Right atrium auricular region (tissue), 2 donors: ENCODE data around the gene EXOC3. TPM values are rescaled to one million over a fixed set of nuclear protein-coding genes. Genes with fewer than 3 reads are reported as not detected.

Source experiments
- DNase-seq: peaks from one replicate; pipeline ENCODE4 v3.0.0-alpha.2; 2019; ENCODE audit warnings: low spot score
- H3K27ac ChIP-seq, 2 donors: fragments of 200-600 bp; sonication (generic); 1 replicate in 1 of 2; 2 replicates in 1 of 2; pipeline ENCODE4 v1.5.1; 2016 to 2019
- H3K27me3 ChIP-seq, 2 donors: fragments of 200-600 bp; sonication (generic); one replicate each; pipeline versions ENCODE4 v1.5.1 to v1.6.0; 2017 to 2019
- H3K36me3 ChIP-seq: fragments of 200-600 bp; sonication (generic); one replicate; pipeline ENCODE4 v1.5.1; 2016
- H3K4me1 ChIP-seq, 2 donors: fragments of 200-600 bp; sonication (generic); one replicate each; pipeline versions ENCODE4 v1.5.1 to v1.6.0; 2017 to 2019
- H3K4me3 ChIP-seq, 2 donors: fragments of 200-600 bp; sonication (generic); 1 replicate in 1 of 2; 2 replicates in 1 of 2; pipeline ENCODE4 v1.5.1; 2017 to 2019; ENCODE audit warnings: mild to moderate bottlenecking in 1 of 2, moderate library complexity in 1 of 2
- H3K9me3 ChIP-seq, 2 donors: fragments of 200-600 bp; sonication (generic); one replicate each; pipeline ENCODE4 v1.5.1; 2019
- total RNA-seq, 2 donors: library from RNA; depleted of rRNA; stranded (reverse); fragments of >200 nt; gene quantifications; one replicate each; pipeline ENCODE4 v1.1.0, GENCODE V29; 2016
- TF ChIP-seq, protein P1 (sequence below), 2 donors: fragments of 200-600 bp; sonication (generic); IDR thresholded peaks; one replicate each; pipeline ENCODE4 v1.5.1; 2019; ENCODE audit warnings: antibody characterized with exemption in 2 of 2

Gene EXOC3
- total RNA-seq, result 10 to 100 TPM; 34.7 to 40.7 TPM

DNA sequence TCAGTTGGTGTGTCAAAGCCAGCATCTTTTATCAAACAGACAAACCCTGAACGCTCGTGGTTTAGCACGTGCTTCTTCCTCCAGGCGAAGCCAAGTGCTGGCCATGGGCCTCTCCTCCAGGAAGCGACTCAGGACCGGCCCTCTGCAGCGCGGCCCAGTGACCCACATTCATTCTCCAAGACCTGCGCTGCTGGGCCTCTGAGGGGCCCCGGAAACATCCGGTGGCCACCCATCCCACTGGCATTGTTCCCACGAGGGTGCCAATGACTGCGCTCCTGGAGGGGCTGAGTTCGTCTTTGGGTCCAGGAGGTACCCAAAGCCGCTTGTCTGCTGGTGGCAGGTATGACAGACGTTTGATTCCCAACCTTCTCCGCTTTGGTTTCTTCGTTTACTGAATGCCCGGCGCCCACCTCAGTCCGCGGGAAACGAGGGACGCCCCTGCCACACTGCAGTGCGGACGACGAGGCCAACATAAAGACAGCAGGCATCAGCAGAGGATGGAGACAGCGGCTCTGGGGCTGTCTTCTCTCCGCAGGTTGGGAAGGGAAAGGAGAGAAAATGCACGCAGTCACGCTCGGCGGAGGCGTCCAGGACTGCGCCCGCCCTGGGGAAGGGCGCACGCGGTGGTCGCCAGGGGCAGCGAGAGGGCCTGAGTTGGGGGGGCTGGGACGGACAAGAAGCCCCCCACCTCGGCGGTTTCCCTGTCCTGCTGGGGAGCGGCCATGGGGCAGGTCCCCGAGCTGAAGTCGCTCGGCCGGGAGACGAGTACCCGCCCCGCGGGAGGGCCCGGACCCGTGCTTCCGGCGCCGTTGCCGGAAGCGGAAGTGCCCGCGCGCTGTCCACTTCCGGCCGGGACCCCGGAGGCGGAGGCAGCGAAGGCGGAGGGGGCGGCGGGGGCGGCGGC lies at the start of gene EXOC3:
Gene EXOC3, plus strand, starts transcription at position 842 of the 904 bp plus-strand sequence. CDS start 3,030 bp downstream, outside the sequence.
- Histone ChIP-seq H3K27me3 (no peaks in the 10 kb centered on the region), H3K4me3 (peak within 1 kb of the TSS; percentile 59 to 87), H3K27ac (peak within 1 kb of the TSS; percentile 65 to 78), H3K9me3 (no peaks in the 10 kb centered on the region), H3K4me1 (peaks cover 0 to 19% of the 10 kb centered on the region in 2 donors), H3K36me3 (peaks cover 8% of the 10 kb centered on the region)
- DNase-seq, result no peak
- TF ChIP-seq, protein P1, sequence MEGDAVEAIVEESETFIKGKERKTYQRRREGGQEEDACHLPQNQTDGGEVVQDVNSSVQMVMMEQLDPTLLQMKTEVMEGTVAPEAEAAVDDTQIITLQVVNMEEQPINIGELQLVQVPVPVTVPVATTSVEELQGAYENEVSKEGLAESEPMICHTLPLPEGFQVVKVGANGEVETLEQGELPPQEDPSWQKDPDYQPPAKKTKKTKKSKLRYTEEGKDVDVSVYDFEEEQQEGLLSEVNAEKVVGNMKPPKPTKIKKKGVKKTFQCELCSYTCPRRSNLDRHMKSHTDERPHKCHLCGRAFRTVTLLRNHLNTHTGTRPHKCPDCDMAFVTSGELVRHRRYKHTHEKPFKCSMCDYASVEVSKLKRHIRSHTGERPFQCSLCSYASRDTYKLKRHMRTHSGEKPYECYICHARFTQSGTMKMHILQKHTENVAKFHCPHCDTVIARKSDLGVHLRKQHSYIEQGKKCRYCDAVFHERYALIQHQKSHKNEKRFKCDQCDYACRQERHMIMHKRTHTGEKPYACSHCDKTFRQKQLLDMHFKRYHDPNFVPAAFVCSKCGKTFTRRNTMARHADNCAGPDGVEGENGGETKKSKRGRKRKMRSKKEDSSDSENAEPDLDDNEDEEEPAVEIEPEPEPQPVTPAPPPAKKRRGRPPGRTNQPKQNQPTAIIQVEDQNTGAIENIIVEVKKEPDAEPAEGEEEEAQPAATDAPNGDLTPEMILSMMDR (IDR thresholded peaks at IDR 0.05), result no peak

DNA sequence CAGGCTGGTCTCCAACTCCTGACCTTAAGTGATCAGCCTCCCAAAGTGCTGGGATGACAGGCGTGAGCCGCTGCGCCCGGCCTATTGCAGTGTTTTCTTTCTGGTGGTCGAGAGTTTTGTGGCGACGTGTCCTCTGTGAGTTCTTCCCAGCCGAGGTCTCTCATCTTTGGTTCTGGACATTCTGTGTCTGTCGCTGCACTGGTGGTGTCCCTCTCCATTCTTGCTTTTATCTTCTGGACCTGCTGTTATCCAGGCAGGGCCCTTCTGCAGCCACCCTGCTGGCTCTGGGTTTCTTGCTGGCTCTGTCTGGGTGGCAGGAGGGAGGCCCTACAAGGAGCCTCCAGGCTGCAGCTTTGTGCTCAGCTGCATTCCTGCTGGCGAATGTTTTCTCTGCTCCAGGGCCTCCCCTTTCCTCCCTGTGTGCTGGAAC lies 49.1 kb upstream of the EXOC3 start:
- TF ChIP-seq, protein P1 (IDR thresholded peaks at IDR 0.05), result no peak
- Histone ChIP-seq H3K27ac (no peak overlapping the region), H3K36me3 (no peaks in the 10 kb centered on the region), H3K9me3 (no peaks in the 10 kb centered on the region), H3K4me1 (no peaks in the 10 kb centered on the region), H3K4me3 (no peak overlapping the region), H3K27me3 (no peaks in the 10 kb centered on the region)
- no peak for DNase-seq

GRCh38 chr5:394671-395155 lies 48.3 kb upstream of the EXOC3 start:
- no peak for DNase-seq
- no peak overlapping the region for H3K27ac ChIP-seq
- peaks cover 0 to 4% of the 10 kb centered on the region in 2 donors for H3K4me1 ChIP-seq
- no peak overlapping the region for H3K4me3 ChIP-seq
- H3K36me3 ChIP-seq, result no peaks in the 10 kb centered on the region
- H3K27me3 ChIP-seq, result no peaks in the 10 kb centered on the region
- TF ChIP-seq, protein P1 (IDR thresholded peaks at IDR 0.05), result no peak
- no peaks in the 10 kb centered on the region for H3K9me3 ChIP-seq

- TF ChIP-seq, protein P1 (IDR thresholded peaks at IDR 0.05), result no peak
- peak; percentile 51 for DNase-seq
- Histone ChIP-seq H3K4me3 (no peak overlapping the region), H3K36me3 (no peaks in the 10 kb centered on the region), H3K9me3 (no peaks in the 10 kb centered on the region), H3K27ac (no peak overlapping the region), H3K27me3 (no peaks in the 10 kb centered on the region), H3K4me1 (peaks cover 0 to 10% of the 10 kb centered on the region in 2 donors)
Observed at GRCh38 chr5:395156-395920, 47.6 kb upstream of the EXOC3 start.

GRCh38 chr5:395921-396530 lies 47.0 kb upstream of the EXOC3 start:
- no peak for DNase-seq
- TF ChIP-seq, protein P1 (IDR thresholded peaks at IDR 0.05), result no peak
- no peaks in the 10 kb centered on the region for H3K36me3 ChIP-seq
- H3K27me3 ChIP-seq, result no peaks in the 10 kb centered on the region
- H3K4me1 ChIP-seq, result peaks cover 0 to 14% of the 10 kb centered on the region in 2 donors
- H3K9me3 ChIP-seq, result no peaks in the 10 kb centered on the region
- H3K4me3 ChIP-seq, result no peak overlapping the region
- no peak overlapping the region for H3K27ac ChIP-seq
